ENCODE measurements around the gene XYLT1. TPM values are rescaled to one million over a fixed set of nuclear protein-coding genes. Genes with fewer than 3 reads are reported as not detected.

The XYLT1 gene
- total and polyA plus RNA-seq, 2 of the 4 experiments (the other 2 are of a cell fraction): 9.0 to 12.7 TPM

- CTCF ChIA-PET: no interaction called here
- in situ Hi-C loops (cut with MboI; ENCODE audit: low sequenced_read_pairs): no loop called here
- H3K9ac ChIP-seq (ENCODE audit: low read depth, low read length): no peak overlapping the region
Measured at GRCh38 chr16:17155936-17156335, 314.8 kb downstream of the XYLT1 start.

More at GRCh38 chr16:17155936-17156335, 314.8 kb downstream of the XYLT1 start:
- Histone ChIP-seq H3K4me2 (ENCODE audit: low read depth, low read length) (no peak overlapping the region), H3K79me1 (ENCODE audit: low read depth in 1 of 2, low read length in 2 of 2) (peaks cover 4 to 5% of the 10 kb centered on the region in 2 experiments; a peak in 1 of 4 replicates), H3K23ac (ENCODE audit: low read depth, low read length) (no peak overlapping the region), H2BK5ac (ENCODE audit: low read depth, low read length, poor library complexity, severe bottlenecking) (no peak overlapping the region), H3K4me1 (ENCODE audit: control insufficient read depth, insufficient read depth, low read length) (no peaks in the 10 kb centered on the region), H2BK20ac (ENCODE audit: low read depth, low read length) (no peak overlapping the region), H2AFZ (replicated peaks; ENCODE audit: low read length, poor library complexity) (no peak overlapping the region), H3K9me1 (ENCODE audit: insufficient read depth, low read length) (peaks cover 2% of the 10 kb centered on the region; the same call in 1 of the 2 replicates), H3K18ac (ENCODE audit: low read depth, low read length) (no peak overlapping the region), H3K4me3 (ENCODE audit: insufficient read depth, low read depth, low read length) (no peak overlapping the region), H3K14ac (replicated peaks; ENCODE audit: low read depth, low read length) (no peak overlapping the region), H4K8ac (ENCODE audit: low read depth in 2 of 2, low read length in 2 of 2) (no peak overlapping the region), H3K36me3 (ENCODE audit: control insufficient read depth, insufficient read depth, low read length) (no peaks in the 10 kb centered on the region), H3K27me3 (ENCODE audit: control insufficient read depth, insufficient read depth, low read length) (no peaks in the 10 kb centered on the region), H2BK120ac (ENCODE audit: low read depth, low read length) (no peak overlapping the region), H4K5ac (ENCODE audit: low read depth, low read length) (no peak overlapping the region), H2BK15ac (ENCODE audit: low read depth, low read length) (no peak overlapping the region), H4K20me1 (ENCODE audit: insufficient read depth, low read length) (no peaks in the 10 kb centered on the region), H3K56ac (ENCODE audit: extremely low read depth, insufficient read depth, low read length) (no peak overlapping the region), H3K27ac (ENCODE audit: insufficient read depth, low read length) (no peak overlapping the region), H3K4ac (ENCODE audit: low read depth, low read length) (no peak overlapping the region), H4K91ac (ENCODE audit: insufficient read depth, low read depth, low read length) (no peak overlapping the region), H3K9me3 (ENCODE audit: control insufficient read depth, insufficient read depth, low read length) (no peaks in the 10 kb centered on the region), H2AK5ac (ENCODE audit: low read depth, low read length) (no peak overlapping the region), H2AK9ac (replicated peaks; ENCODE audit: low read depth, low read length, poor library complexity) (no peak overlapping the region)
- BruUV-seq (replicated peaks): no TSS peak
- DNase-seq: no peak
- TF ChIP-seq USF2 (IDR thresholded peaks at IDR 0.05; ENCODE audit: low read depth, low read length) (no peak), RCOR1 (IDR thresholded peaks at IDR 0.05; ENCODE audit: insufficient replicate concordance, low read length) (no peak), NFE2L2 (IDR thresholded peaks at IDR 0.05; ENCODE audit: low read depth, low read length) (no peak), RAD21 (IDR thresholded peaks at IDR 0.05; ENCODE audit: low read length) (no peak)
- WGBS, 2 experiments (ENCODE audit: extremely low coverage in 2 of 2, insufficient read length in 1 of 2): no CpG with 5 or more reads among the region's 1 CpG
- intact Hi-C loops (cut with micrococcal nuclease): no loop called here
- no peak for ATAC-seq (ENCODE audit: low read depth)
- dilution Hi-C loops (cut with HindIII; ENCODE audit: low sequenced_read_pairs, unreplicated experiment): no loop called here
- POLR2A ChIA-PET (ENCODE audit: unreplicated experiment): no interaction called here
